Neural crest cell (in vitro differentiated cells): ENCODE results near the gene ENOSF1. TPM values are rescaled to one million over a fixed set of nuclear protein-coding genes. Genes with fewer than 3 reads are reported as not detected.

Experiments
- DNase-seq: peaks from one replicate; pipeline ENCODE4 v3.0.0; 2021; ENCODE audit warnings: low read depth, mixed read lengths, low spot score
- H3K27ac Mint-ChIP-seq: one replicate; pipeline ENCODE4 v1.8.0; 2021; ENCODE audit warnings: mild to moderate bottlenecking, mixed read lengths; ENCODE audit not compliant: unreplicated experiment
- H3K27me3 Mint-ChIP-seq: 2 replicates; pipeline ENCODE4 v1.8.0; 2021; ENCODE audit warnings: low read depth, mild to moderate bottlenecking, mixed read lengths
- H3K36me3 Mint-ChIP-seq: 2 replicates; pipeline ENCODE4 v1.8.0; 2021; ENCODE audit warnings: low read depth, mild to moderate bottlenecking, mixed read lengths
- H3K4me1 Mint-ChIP-seq: 2 replicates; pipeline ENCODE4 v1.8.0; 2021; ENCODE audit warnings: mixed read lengths
- H3K4me3 Mint-ChIP-seq: one replicate; pipeline ENCODE4 v1.8.0; 2021; ENCODE audit warnings: mild to moderate bottlenecking, mixed read lengths
- H3K9me3 Mint-ChIP-seq: 2 replicates; pipeline ENCODE4 v1.8.0; 2021; ENCODE audit warnings: mixed read lengths
- CTCF ChIP-seq: fragments of 200-600 bp; sonication (generic); conservative IDR thresholded peaks from 2 replicates; pipeline ENCODE4 v1.5.0; 2021; ENCODE audit warnings: antibody characterized with exemption, mild to moderate bottlenecking
- total RNA-seq: library from RNA; stranded (reverse); gene quantifications from 2 replicates; pipeline ENCODE4 v1.2.1, GENCODE V29; 2021

ENOSF1 gene
- total RNA-seq, 1 donor from 2014 or later, result 78.6 TPM

GRCh38 chr18:706405-706804 is 6.0 kb downstream of the ENOSF1 start:
- Mint-ChIP-seq H3K27me3 (no peaks in the 10 kb centered on the region), H3K4me1 (peaks cover 31% of the 10 kb centered on the region), H3K27ac (no peak overlapping the region), H3K9me3 (no peaks in the 10 kb centered on the region), H3K4me3 (peak overlapping the region; percentile 38), H3K36me3 (peaks cover 6% of the 10 kb centered on the region)
- TF ChIP-seq CTCF, result no peak
- DNase-seq, result no peak

- Mint-ChIP-seq H3K9me3 (no peaks in the 10 kb centered on the region), H3K4me1 (peaks cover 9% of the 10 kb centered on the region), H3K27me3 (no peaks in the 10 kb centered on the region), H3K27ac (no peak overlapping the region), H3K36me3 (peaks cover 2% of the 10 kb centered on the region), H3K4me3 (no peak overlapping the region)
- no peak for DNase-seq
- no peak for TF ChIP-seq CTCF
Measured at GRCh38 chr18:703213-703967, 9.0 kb downstream of the ENOSF1 start.

DNA sequence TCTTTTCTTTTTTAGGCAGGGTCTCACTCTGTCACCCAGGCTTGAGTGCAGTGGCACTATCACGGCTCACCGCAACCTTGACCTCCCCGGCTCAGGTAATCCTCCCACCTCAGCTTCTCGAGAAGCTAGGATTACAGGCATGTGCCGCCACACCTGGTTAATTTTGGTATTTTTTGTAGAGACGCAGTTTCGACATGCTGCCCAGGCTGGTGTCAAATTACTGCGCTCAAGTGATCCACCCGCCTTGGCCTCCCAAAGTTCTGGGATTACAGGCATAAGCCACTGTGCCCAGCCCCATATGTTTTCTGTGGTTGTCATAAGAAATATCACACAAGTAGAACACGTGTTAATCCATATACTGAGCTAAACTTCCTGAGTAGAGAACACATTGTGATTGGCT is 14.6 kb downstream of the ENOSF1 start:
- no peaks in the 10 kb centered on the region for H3K9me3 Mint-ChIP-seq
- DNase-seq, result no peak
- H3K4me1 Mint-ChIP-seq, result no peaks in the 10 kb centered on the region
- H3K4me3 Mint-ChIP-seq, result no peak overlapping the region
- peaks cover 3% of the 10 kb centered on the region for H3K36me3 Mint-ChIP-seq
- H3K27ac Mint-ChIP-seq, result no peak overlapping the region
- no peaks in the 10 kb centered on the region for H3K27me3 Mint-ChIP-seq
- TF ChIP-seq CTCF, result no peak

GRCh38 chr18:697012-697411 is 15.4 kb downstream of the ENOSF1 start:
- Mint-ChIP-seq H3K9me3 (no peaks in the 10 kb centered on the region), H3K27me3 (no peaks in the 10 kb centered on the region), H3K36me3 (peaks cover 3% of the 10 kb centered on the region), H3K27ac (no peak overlapping the region), H3K4me3 (no peak overlapping the region), H3K4me1 (no peaks in the 10 kb centered on the region)
- TF ChIP-seq CTCF, result no peak
- DNase-seq, result no peak

DNA sequence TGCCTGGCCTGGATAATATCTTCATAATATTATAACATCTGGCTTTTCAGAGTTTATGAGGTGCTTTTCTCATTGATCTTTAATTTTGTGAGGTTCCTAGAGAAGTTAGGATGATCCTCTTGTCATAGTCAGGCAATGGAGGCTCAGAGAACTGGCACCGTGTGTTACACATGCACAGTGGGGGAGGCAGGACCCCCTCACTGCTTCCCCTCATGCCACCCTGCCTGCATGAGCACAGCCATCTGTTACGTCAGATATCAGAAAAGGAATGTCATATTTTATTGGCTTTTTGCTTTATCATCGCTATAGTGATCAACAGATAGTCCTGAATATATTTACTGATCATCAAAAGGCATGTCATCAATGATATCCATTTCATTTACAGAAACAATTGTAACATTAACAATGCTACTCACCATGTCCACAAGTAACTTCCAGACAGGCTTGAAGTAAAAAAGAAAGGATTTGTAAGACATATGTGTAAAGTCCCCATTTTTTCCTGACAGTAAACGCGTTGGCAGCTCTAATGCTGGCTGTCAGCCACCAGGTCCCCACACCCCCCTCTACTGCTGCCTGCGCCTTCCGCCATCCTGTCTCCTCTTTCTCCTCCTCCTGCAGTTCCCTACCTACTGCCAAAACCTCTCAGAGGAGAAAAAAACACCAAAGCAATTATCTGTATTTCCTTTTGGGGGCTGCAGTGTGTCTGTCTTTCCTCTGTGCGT is 18.8 kb downstream of the ENOSF1 start:
- H3K9me3 Mint-ChIP-seq, result no peaks in the 10 kb centered on the region
- H3K27ac Mint-ChIP-seq, result no peak overlapping the region
- DNase-seq, result no peak
- H3K27me3 Mint-ChIP-seq, result no peaks in the 10 kb centered on the region
- TF ChIP-seq CTCF, result no peak
- H3K4me3 Mint-ChIP-seq, result no peak overlapping the region
- peaks cover 3% of the 10 kb centered on the region for H3K36me3 Mint-ChIP-seq
- H3K4me1 Mint-ChIP-seq, result no peaks in the 10 kb centered on the region
